GOT3 (cell line): ENCODE measurements around the gene GGA1.
"Not testable (repeated sequence)": the region's sequence is repeated elsewhere in the genome, so short reads cannot be mapped to it uniquely, and the experiment has no call there.

ENCODE experiments used
- DNase-seq: peaks from one replicate; lab custom pipeline; 2025; ENCODE audit warnings: mixed read lengths; lab: John Stamatoyannopoulos, UW

The GGA1 gene

GRCh38 chr22:37609240-37610152, 862 bp downstream of the GGA1 start:
- no peak for DNase-seq

- DNase-seq = not testable (repeated sequence)
These were observed 1.5 kb downstream of the GGA1 start for GRCh38 chr22:37610153-37610475.

- no peak for DNase-seq
These were observed 2.0 kb downstream of the GGA1 start for GRCh38 chr22:37610480-37611129.

- DNase-seq = no peak
These were observed 2.6 kb downstream of the GGA1 start for GRCh38 chr22:37611207-37611606.

- DNase-seq = no peak
These were observed 7.8 kb downstream of the GGA1 start for GRCh38 chr22:37616201-37617083.

- DNase-seq = no peak
These were observed 8.8 kb downstream of the GGA1 start for GRCh38 chr22:37617431-37617830.

GRCh38 chr22:37618072-37618656, 9.5 kb downstream of the GGA1 start:
- no peak for DNase-seq

GRCh38 chr22:37618674-37619073, 10.0 kb downstream of the GGA1 start:
- no peak for DNase-seq

GRCh38 chr22:37619991-37620390, 11.4 kb downstream of the GGA1 start:
- DNase-seq = no peak

- DNase-seq = no peak
These were observed 12.8 kb downstream of the GGA1 start for GRCh38 chr22:37621352-37621860.

GRCh38 chr22:37623075-37624016, 14.7 kb downstream of the GGA1 start:
- DNase-seq = no peak

- DNase-seq = no peak
These were observed 15.4 kb downstream of the GGA1 start for GRCh38 chr22:37624017-37624365.

- DNase-seq = no peak
These were observed 16.2 kb downstream of the GGA1 start for GRCh38 chr22:37624876-37625275.

GRCh38 chr22:37625737-37626136, 17.1 kb downstream of the GGA1 start:
- no peak for DNase-seq

- no peak for DNase-seq
These were observed 17.5 kb downstream of the GGA1 start for GRCh38 chr22:37626144-37626543.

- DNase-seq = no peak
These were observed 18.0 kb downstream of the GGA1 start for GRCh38 chr22:37626556-37627075.

GRCh38 chr22:37627121-37627520, 18.5 kb downstream of the GGA1 start:
- no peak for DNase-seq

- DNase-seq = no peak
These were observed 18.9 kb downstream of the GGA1 start for GRCh38 chr22:37627545-37627944.

- DNase-seq = no peak
These were observed 20.2 kb downstream of the GGA1 start for GRCh38 chr22:37628830-37629229.

- DNase-seq = no peak
These were observed 21.3 kb downstream of the GGA1 start for GRCh38 chr22:37629928-37630327.
